GM13977 (cell line): ENCODE data around the gene MAGI2.

Experiments used
- DNase-seq: peaks from one replicate; pipeline ENCODE4 v3.0.0; 2012; ENCODE audit warnings: low spot score
- CTCF ChIP-seq: IDR thresholded peaks from 2 replicates; pipeline ENCODE4 v1.5.1; 2012; ENCODE audit warnings: mild to moderate bottlenecking, control low read depth; ENCODE audit not compliant: insufficient read depth; ENCODE audit errors: extremely low read depth, missing control alignments
- in situ Hi-C: fragments of 300-500 bp; cut with MboI; formaldehyde crosslinking; loops from one replicate; pipeline ENCODE4 v1.12.0; 2022; ENCODE audit warnings: low sequenced_read_pairs, low pct_unique_long_range_greater_than_20kb, mixed read lengths, inconsistent platforms; ENCODE audit not compliant: unreplicated experiment

MAGI2 gene

GRCh38 chr7:78751253-78751652 is 702.2 kb downstream of the MAGI2 start:
- DNase-seq, result no peak
- in situ Hi-C loops, result no loop called here
- no peak for TF ChIP-seq CTCF

GRCh38 chr7:78749052-78749746 is 704.3 kb downstream of the MAGI2 start:
- no peak for DNase-seq
- in situ Hi-C loops, result no loop called here
- TF ChIP-seq CTCF, result no peak

- no peak for DNase-seq
- TF ChIP-seq CTCF, result no peak
These were observed 705.9 kb downstream of the MAGI2 start for GRCh38 chr7:78747592-78747991.

GRCh38 chr7:78746301-78746700 is 707.2 kb downstream of the MAGI2 start:
- DNase-seq, result no peak
- no peak for TF ChIP-seq CTCF
- in situ Hi-C loops, result no loop called here

More at GRCh38 chr7:78747592-78747991, 705.9 kb downstream of the MAGI2 start:
- in situ Hi-C loops, result no loop called here

- no peak for DNase-seq
- TF ChIP-seq CTCF, result no peak
- in situ Hi-C loops, result no loop called here
These were observed 710.8 kb downstream of the MAGI2 start for GRCh38 chr7:78742694-78743093.

GRCh38 chr7:78736548-78736947 is 716.9 kb downstream of the MAGI2 start:
- in situ Hi-C loops, result no loop called here
- TF ChIP-seq CTCF, result no peak
- no peak for DNase-seq

GRCh38 chr7:78734626-78735025 is 718.8 kb downstream of the MAGI2 start:
- in situ Hi-C loops, result no loop called here
- no peak for TF ChIP-seq CTCF
- DNase-seq, result no peak
